GM23248 (cell line): Measurements from ENCODE around the gene GULP1. TPM values are rescaled to one million over a fixed set of nuclear protein-coding genes. Genes with fewer than 3 reads are reported as not detected.

Source experiments
- DNase-seq: peaks from one replicate; pipeline ENCODE4 v3.0.0-alpha.2; 2015
- H2AFZ ChIP-seq: fragments of 200-600 bp; sonication (generic); 2 replicates; pipeline ENCODE4 v1.6.1; 2016; ENCODE audit warnings: antibody characterized with exemption
- H3F3A ChIP-seq: fragments of 200-600 bp; sonication (generic); 2 replicates; pipeline ENCODE4 v1.6.1; 2016; ENCODE audit warnings: mild to moderate bottlenecking, antibody characterized with exemption, mixed run types; ENCODE audit not compliant: insufficient read depth
- H3K27ac ChIP-seq: fragments of 200-600 bp; sonication (generic); 2 replicates; pipeline ENCODE4 v1.5.1; 2016; ENCODE audit warnings: mild to moderate bottlenecking
- H3K27me3 ChIP-seq: fragments of 200-600 bp; sonication (generic); replicated peaks from 2 replicates; pipeline ENCODE4 v1.6.1; 2016; ENCODE audit warnings: mild to moderate bottlenecking; ENCODE audit not compliant: insufficient read depth
- H3K36me3 ChIP-seq: fragments of 200-600 bp; sonication (generic); 2 replicates; pipeline ENCODE4 v1.6.1; 2016; ENCODE audit warnings: low read depth, mild to moderate bottlenecking
- H3K4me1 ChIP-seq: fragments of 200-600 bp; sonication (generic); 2 replicates; pipeline ENCODE4 v1.6.1; 2016; ENCODE audit warnings: mild to moderate bottlenecking; ENCODE audit not compliant: insufficient read depth
- H3K4me2 ChIP-seq: fragments of 200-600 bp; sonication (generic); one replicate; pipeline ENCODE4 v1.6.1; 2016; ENCODE audit warnings: mild to moderate bottlenecking; ENCODE audit not compliant: unreplicated experiment
- H3K4me3 ChIP-seq: fragments of 200-600 bp; sonication (generic); 2 replicates; pipeline ENCODE4 v1.5.1; 2016; ENCODE audit warnings: mild to moderate bottlenecking
- H3K79me2 ChIP-seq: fragments of 200-600 bp; sonication (generic); 2 replicates; pipeline ENCODE4 v1.6.1; 2016; ENCODE audit warnings: mild to moderate bottlenecking; ENCODE audit not compliant: insufficient read depth
- H3K9ac ChIP-seq: fragments of 200-600 bp; sonication (generic); 2 replicates; pipeline ENCODE4 v1.6.1; 2016; ENCODE audit warnings: mild to moderate bottlenecking
- H3K9me2 ChIP-seq: fragments of 200-600 bp; sonication (generic); 2 replicates; pipeline ENCODE4 v1.6.1; 2016; ENCODE audit warnings: mixed run types, mild to moderate bottlenecking, moderate library complexity; ENCODE audit not compliant: insufficient read depth
- H3K9me3 ChIP-seq: fragments of 200-600 bp; sonication (generic); one replicate; pipeline ENCODE4 v1.6.1; 2017; ENCODE audit warnings: low read depth
- H4K20me1 ChIP-seq: fragments of 200-600 bp; sonication (generic); 2 replicates; pipeline ENCODE4 v1.6.0; 2016; ENCODE audit not compliant: insufficient read depth
- EZH2 ChIP-seq: fragments of 200-600 bp; sonication (generic); IDR thresholded peaks from 2 replicates; pipeline ENCODE4 v1.6.1; 2018; ENCODE audit warnings: antibody characterized with exemption, mild to moderate bottlenecking; ENCODE audit not compliant: insufficient read depth, poor library complexity, severe bottlenecking
- EZH2phosphoT487 ChIP-seq: fragments of 200-600 bp; sonication (generic); IDR thresholded peaks from 2 replicates; pipeline ENCODE4 v1.6.1; 2018; ENCODE audit warnings: antibody characterized with exemption, moderate library complexity, mild to moderate bottlenecking, low read depth; ENCODE audit not compliant: insufficient read depth
- WGBS, 2 experiments: methylation state at CpG; one replicate each; pipeline ENCODE4 v1.1.6; 2015 to 2017; ENCODE audit warnings: low lambda C conversion rate in 2 of 2, low coverage in 1 of 2; ENCODE audit errors: missing lambda C conversion rate in 2 of 2; 5-methylcytosine and 5-hydroxymethylcytosine counted together
- in situ Hi-C: fragments of 300-500 bp; cut with MboI; formaldehyde crosslinking; loops from 2 replicates; pipeline ENCODE4 v1.15.0; 2020
- polyA plus RNA-seq: library from polyadenylated mRNA; unstranded; fragments of >200 nt; fragmentation: Nextera tagmentation; extraction: Ambion mirVana; gene quantifications from 2 replicates; pipeline ENCODE4 v1.2.1, GENCODE V29; 2016
- total RNA-seq: library from RNA; depleted of rRNA; stranded (reverse); fragments of >200 nt; shearing (Covaris generic); gene quantifications from 2 replicates; pipeline ENCODE4 v1.2.3, GENCODE V29; 2014

Gene GULP1
- total and polyA plus RNA-seq, 2 experiments from 2014 or later: 6.1 to 11.9 TPM

DNA sequence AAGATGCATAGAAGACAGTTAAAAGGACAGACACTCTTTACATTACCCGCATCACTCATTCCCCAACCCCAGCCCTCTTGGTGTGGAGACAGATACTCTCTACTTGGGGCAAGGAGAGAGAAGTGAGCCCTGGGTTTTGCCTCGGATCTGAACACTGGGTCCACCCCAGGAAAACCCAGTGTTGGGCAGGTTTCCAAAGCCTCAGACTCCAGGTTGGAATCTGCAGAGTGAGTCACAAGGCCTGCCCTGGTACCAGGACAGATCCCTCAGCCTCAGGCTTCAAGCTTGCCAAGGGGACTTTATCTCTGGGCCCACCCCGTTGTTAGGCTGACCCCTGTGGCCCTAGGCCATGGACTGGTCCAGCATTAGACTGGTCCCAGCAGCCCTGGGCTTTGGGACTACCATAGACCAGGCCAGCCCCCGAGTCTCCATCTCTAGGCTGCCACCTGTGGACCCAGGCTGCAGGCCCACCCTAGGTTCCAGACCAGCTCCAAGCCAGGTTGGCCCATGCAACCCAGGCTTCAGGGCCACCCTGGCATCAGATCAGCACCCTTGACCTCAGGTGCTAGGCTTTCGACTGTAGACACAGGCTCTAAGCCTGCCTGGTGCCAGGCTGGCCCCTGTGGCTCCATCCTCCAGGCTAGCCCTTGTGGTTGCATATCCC is 112.8 kb downstream of the GULP1 start:
- in situ Hi-C loops: no loop called here
- Histone ChIP-seq H4K20me1 (no peaks in the 10 kb centered on the region), H3K79me2 (no peaks in the 10 kb centered on the region), H3K9ac (no peak overlapping the region), H2AFZ (no peak overlapping the region), H3K4me2 (no peak overlapping the region), H3K9me3 (peaks cover 7% of the 10 kb centered on the region), H3K27me3 (no peaks in the 10 kb centered on the region), H3K27ac (no peak overlapping the region), H3K4me3 (no peak overlapping the region), H3K4me1 (no peaks in the 10 kb centered on the region), H3K9me2 (peaks cover 6% of the 10 kb centered on the region; the same call in 1 of the 2 replicates), H3F3A (no peaks in the 10 kb centered on the region), H3K36me3 (no peaks in the 10 kb centered on the region)
- no peak for DNase-seq
- TF ChIP-seq EZH2phosphoT487: no peak
- TF ChIP-seq EZH2: no peak
- 62% methylated on average over 5 of the region's 5 CpGs for WGBS, 2 experiments

DNA sequence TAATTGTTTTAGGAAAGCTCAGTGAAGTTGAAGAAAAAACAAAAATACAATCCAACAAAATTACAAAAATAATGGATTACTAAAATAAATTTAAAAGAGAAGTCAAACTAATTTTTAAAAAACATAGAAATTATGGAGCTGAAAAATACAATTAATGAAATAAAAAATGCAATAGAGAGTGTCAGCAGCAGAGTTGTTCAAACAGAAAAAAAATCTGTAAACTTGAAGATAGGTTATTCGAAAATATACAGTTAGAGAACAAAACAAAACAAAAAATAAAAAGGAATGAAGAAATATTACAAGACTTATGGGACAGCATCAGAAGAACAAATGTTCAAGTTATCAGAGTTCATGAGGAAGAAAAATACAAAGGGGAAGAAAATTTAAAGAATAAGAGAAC is 114.7 kb downstream of the GULP1 start:
- Histone ChIP-seq H3K9me3 (peaks cover 7% of the 10 kb centered on the region), H3K27me3 (no peaks in the 10 kb centered on the region), H2AFZ (no peak overlapping the region), H3K4me1 (no peaks in the 10 kb centered on the region), H3K79me2 (no peaks in the 10 kb centered on the region), H3K9ac (no peak overlapping the region), H3K36me3 (no peaks in the 10 kb centered on the region), H3K4me3 (no peak overlapping the region), H3K9me2 (peaks cover 6% of the 10 kb centered on the region; the same call in 1 of the 2 replicates), H4K20me1 (no peaks in the 10 kb centered on the region), H3K27ac (no peak overlapping the region), H3F3A (no peaks in the 10 kb centered on the region; the same call in 1 of the 2 replicates), H3K4me2 (no peak overlapping the region)
- no peak for DNase-seq
- in situ Hi-C loops: no loop called here
- WGBS, 2 experiments: 56 to 96% methylated on average over 1 of the region's 1 CpG
- TF ChIP-seq EZH2phosphoT487 (no peak), EZH2 (no peak)

DNA sequence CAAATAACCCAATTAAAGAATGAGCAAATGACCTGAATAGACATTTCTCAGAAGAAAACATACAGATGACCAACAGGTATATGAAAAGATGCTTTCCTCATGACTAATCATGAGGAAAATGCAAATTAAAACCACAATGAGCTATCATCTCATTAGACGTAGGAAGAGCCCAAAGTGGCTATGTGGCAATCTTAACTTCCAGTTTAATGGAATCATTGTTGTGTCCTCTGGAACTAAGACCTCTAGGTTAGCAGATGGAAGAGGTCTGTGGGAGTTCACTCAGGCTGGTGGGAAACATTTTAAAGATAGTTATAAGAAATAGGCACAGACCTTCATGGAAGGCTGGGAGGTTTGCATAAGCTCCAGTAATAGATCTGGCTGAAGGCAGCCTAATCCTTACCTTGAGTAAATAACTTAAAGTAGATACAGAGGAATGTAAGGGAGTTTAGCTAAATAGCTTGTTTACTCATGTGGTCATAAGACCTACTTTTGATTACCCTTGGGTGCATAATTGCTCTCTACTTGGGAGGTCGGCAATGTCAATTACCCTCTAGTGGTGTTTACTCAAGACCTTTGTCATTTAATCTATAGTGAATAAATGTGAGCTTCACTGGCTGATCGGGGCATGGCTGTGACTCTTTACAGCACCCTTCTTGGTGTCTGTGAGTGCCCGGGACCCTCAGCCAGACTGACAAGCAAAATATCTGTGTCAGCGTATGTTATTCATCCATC is 119.0 kb downstream of the GULP1 start:
- in situ Hi-C loops: no loop called here
- H3K9ac ChIP-seq: no peak overlapping the region
- no peaks in the 10 kb centered on the region for H3K36me3 ChIP-seq
- no peak overlapping the region for H3K27ac ChIP-seq
- H2AFZ ChIP-seq: no peak overlapping the region
- H3K4me2 ChIP-seq: no peak overlapping the region
- no peaks in the 10 kb centered on the region; the same call in 1 of the 2 replicates for H3F3A ChIP-seq
- H3K4me3 ChIP-seq: no peak overlapping the region
- DNase-seq: peak; percentile 36
- TF ChIP-seq EZH2phosphoT487 (no peak), EZH2 (no peak)
- H4K20me1 ChIP-seq: no peaks in the 10 kb centered on the region
- peaks cover 11% of the 10 kb centered on the region; the same call in 1 of the 2 replicates for H3K4me1 ChIP-seq
- peaks cover 6% of the 10 kb centered on the region; the same call in 1 of the 2 replicates for H3K9me2 ChIP-seq
- 70 to 73% methylated on average over 5 of the region's 5 CpGs for WGBS, 2 experiments
- H3K27me3 ChIP-seq: no peaks in the 10 kb centered on the region
- no peaks in the 10 kb centered on the region for H3K79me2 ChIP-seq
- peaks cover 7% of the 10 kb centered on the region for H3K9me3 ChIP-seq

DNA sequence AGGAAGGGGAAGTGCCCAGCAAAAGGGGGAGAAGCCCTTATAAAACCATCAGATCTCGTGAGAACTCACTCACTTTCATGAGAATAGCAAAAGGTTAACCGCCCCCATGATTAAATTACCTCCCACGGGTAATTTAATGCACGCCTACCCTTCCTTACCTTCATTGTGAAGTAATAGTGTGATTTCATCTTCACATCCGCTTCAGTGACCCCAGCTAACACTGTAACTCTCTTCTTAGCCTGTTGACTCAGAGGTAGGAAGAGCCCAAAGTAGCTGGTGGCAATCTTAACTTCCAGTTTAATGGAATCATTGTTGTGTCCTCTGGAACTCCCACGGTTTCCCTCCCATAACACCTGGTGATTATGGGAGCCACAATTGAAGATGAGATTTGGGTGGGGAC is 120.5 kb downstream of the GULP1 start:
- DNase-seq: no peak
- Histone ChIP-seq H3K27me3 (no peaks in the 10 kb centered on the region), H3F3A (no peaks in the 10 kb centered on the region; the same call in 1 of the 2 replicates), H2AFZ (no peak overlapping the region), H3K4me2 (no peak overlapping the region), H3K36me3 (no peaks in the 10 kb centered on the region), H3K9me3 (peaks cover under 1% of the 10 kb centered on the region), H3K9me2 (peaks cover 6% of the 10 kb centered on the region; the same call in 1 of the 2 replicates), H3K27ac (no peak overlapping the region), H3K4me1 (peaks cover 11% of the 10 kb centered on the region; the same call in 1 of the 2 replicates), H4K20me1 (no peaks in the 10 kb centered on the region), H3K79me2 (no peaks in the 10 kb centered on the region), H3K9ac (no peak overlapping the region), H3K4me3 (no peak overlapping the region)
- 66 to 68% methylated on average over 6 of the region's 6 CpGs for WGBS, 2 experiments
- no peak for TF ChIP-seq EZH2phosphoT487
- no peak for TF ChIP-seq EZH2
- in situ Hi-C loops: no loop called here
